WTC11 (cell line): ENCODE measurements around the gene CGRRF1. TPM values are rescaled to one million over a fixed set of nuclear protein-coding genes. Genes with fewer than 3 reads are reported as not detected.

Experiments
- ATAC-seq: fragments of 200-7000 bp; cut with Tn5 transposase; 2 replicates; pipeline ENCODE4 v1.10.0; 2021; ENCODE audit warnings: mild to moderate bottlenecking, moderate library complexity
- Bru-seq: library from RNA; stranded (reverse); fragments of 400-500 nt; gene quantifications from one replicate; lab custom pipeline; 2021; lab: Mats Ljungman, UMichigan
- CTCF ChIA-PET: fragments of 300-600 bp; sonication (Branson Sonifier 250); formaldehyde crosslinking; loops from one replicate; lab custom pipeline; 2021; ENCODE audit warnings: antibody characterized with exemption; lab: Charles Lee
- POLR2A ChIA-PET: fragments of 350-600 bp; sonication (Branson Sonifier 250); formaldehyde crosslinking; loops from one replicate; lab custom pipeline; 2021; ENCODE audit warnings: antibody characterized with exemption; lab: Charles Lee
- DNase-seq: peaks from one replicate; pipeline ENCODE4 v3.0.0; 2021; ENCODE audit warnings: low spot score
- H3K27ac Mint-ChIP-seq: 2 replicates; pipeline ENCODE4 v1.8.0; 2021; ENCODE audit warnings: mixed read lengths
- H3K27me3 Mint-ChIP-seq: 2 replicates; pipeline ENCODE4 v1.8.0; 2021; ENCODE audit warnings: low read depth, mild to moderate bottlenecking, moderate library complexity, mixed read lengths
- H3K36me3 Mint-ChIP-seq: 2 replicates; pipeline ENCODE4 v1.8.0; 2021; ENCODE audit warnings: mixed read lengths
- H3K4me1 Mint-ChIP-seq: 2 replicates; pipeline ENCODE4 v1.8.0; 2022; ENCODE audit warnings: mixed read lengths
- H3K4me3 Mint-ChIP-seq: 2 replicates; pipeline ENCODE4 v1.8.0; 2021; ENCODE audit warnings: mild to moderate bottlenecking, moderate library complexity, mixed read lengths
- H3K9me3 Mint-ChIP-seq: 2 replicates; pipeline ENCODE4 v1.8.0; 2021; ENCODE audit warnings: mixed read lengths
- ARID4B ChIP-seq: sonication (generic); formaldehyde crosslinking; IDR thresholded peaks from 2 replicates; pipeline ENCODE4 v1.8.0; 2023; ENCODE audit warnings: missing genetic modification reagents, mild to moderate bottlenecking, borderline replicate concordance
- E2F5 ChIP-seq: sonication (generic); formaldehyde crosslinking; IDR thresholded peaks from 2 replicates; pipeline ENCODE4 v1.8.1; 2022; ENCODE audit warnings: mild to moderate bottlenecking, moderate library complexity, missing genetic modification reagents
- EMX1 ChIP-seq: fragments of 250-450 bp; sonication (Bioruptor Pico); IDR thresholded peaks from 2 replicates; pipeline ENCODE4 v1.8.0; 2021; ENCODE audit warnings: mild to moderate bottlenecking
- ETV6 ChIP-seq: sonication (generic); formaldehyde crosslinking; IDR thresholded peaks from 2 replicates; pipeline ENCODE4 v1.8.1; 2022; ENCODE audit warnings: mild to moderate bottlenecking, missing genetic modification reagents
- FOXJ3 ChIP-seq: sonication (generic); formaldehyde crosslinking; IDR thresholded peaks from 2 replicates; pipeline ENCODE4 v1.9.0; 2021; ENCODE audit warnings: missing genetic modification reagents, mild to moderate bottlenecking, borderline replicate concordance
- FOXK1 ChIP-seq: sonication (generic); formaldehyde crosslinking; IDR thresholded peaks from 2 replicates; pipeline ENCODE4 v1.8.0; 2022; ENCODE audit warnings: mild to moderate bottlenecking, moderate library complexity, missing genetic modification reagents
- KAT7 ChIP-seq: sonication (generic); formaldehyde crosslinking; IDR thresholded peaks from 2 replicates; pipeline ENCODE4 v1.8.1; 2023; ENCODE audit warnings: missing genetic modification reagents, mild to moderate bottlenecking, borderline replicate concordance
- NFYB ChIP-seq: sonication (generic); formaldehyde crosslinking; conservative IDR thresholded peaks from 2 replicates; pipeline ENCODE4 v1.8.0; 2022; ENCODE audit warnings: low read depth, missing genetic modification reagents
- SMAD4 ChIP-seq: sonication (generic); formaldehyde crosslinking; IDR thresholded peaks from 2 replicates; pipeline ENCODE4 v1.8.0; 2022; ENCODE audit warnings: mild to moderate bottlenecking, missing genetic modification reagents
- SOX15 ChIP-seq: fragments of 250-450 bp; sonication (Bioruptor Pico); IDR thresholded peaks from 2 replicates; pipeline ENCODE4 v1.9.0; 2021; ENCODE audit warnings: mild to moderate bottlenecking
- TCF7 ChIP-seq: sonication (generic); formaldehyde crosslinking; IDR thresholded peaks from 2 replicates; pipeline ENCODE4 v1.8.0; 2022; ENCODE audit warnings: mild to moderate bottlenecking, low read depth, missing genetic modification reagents, moderate library complexity
- TEAD1 ChIP-seq: sonication (generic); formaldehyde crosslinking; IDR thresholded peaks from 2 replicates; pipeline ENCODE4 v1.8.0; 2022; ENCODE audit warnings: mild to moderate bottlenecking, missing genetic modification reagents
- ZNF121 ChIP-seq: sonication (generic); formaldehyde crosslinking; IDR thresholded peaks from 2 replicates; pipeline ENCODE4 v1.8.0; 2023; ENCODE audit warnings: missing genetic modification reagents
- ZNF416 ChIP-seq: fragments of 250-450 bp; sonication (Bioruptor Pico); IDR thresholded peaks from 2 replicates; pipeline ENCODE4 v1.9.0; 2021; ENCODE audit warnings: mild to moderate bottlenecking, inconsistent platforms
- ZNF423 ChIP-seq: fragments of 250-450 bp; sonication (Bioruptor Pico); IDR thresholded peaks from 2 replicates; pipeline ENCODE4 v2.1.2; 2022; ENCODE audit warnings: mild to moderate bottlenecking, moderate library complexity
- ZNF671 ChIP-seq: fragments of 250-450 bp; sonication (Bioruptor Pico); IDR thresholded peaks from 2 replicates; pipeline ENCODE4 v1.8.0; 2021; ENCODE audit warnings: mild to moderate bottlenecking
- long read RNA-seq, 3 experiments: library from RNA in 1 of 3; library from capped mRNA in 1 of 3; library from polyadenylated mRNA in 1 of 3; unstranded in 2 of 3; stranded (forward) in 1 of 3; transcript quantifications; one replicate each; pipeline ENCODE4 v2.0.0, GENCODE V29; 2021
- total RNA-seq: library from RNA; stranded (reverse); gene quantifications from 3 replicates; pipeline ENCODE4 v1.2.3, GENCODE V29; 2021
- TF ChIP-seq, protein P1 (sequence below): sonication (generic); formaldehyde crosslinking; conservative IDR thresholded peaks from 2 replicates; pipeline ENCODE4 v1.8.1; 2022; ENCODE audit warnings: mild to moderate bottlenecking, missing genetic modification reagents
- TF ChIP-seq, protein P2 (sequence below): sonication (generic); formaldehyde crosslinking; IDR thresholded peaks from 2 replicates; pipeline ENCODE4 v1.8.1; 2023; ENCODE audit warnings: mild to moderate bottlenecking, missing genetic modification reagents, moderate library complexity
- TF ChIP-seq, protein P3 (sequence below): sonication (generic); formaldehyde crosslinking; IDR thresholded peaks from 2 replicates; pipeline ENCODE4 v1.8.1; 2022; ENCODE audit warnings: low read depth, mild to moderate bottlenecking, moderate library complexity, missing genetic modification reagents, borderline replicate concordance
- TF ChIP-seq, protein P4 (sequence below): sonication (generic); formaldehyde crosslinking; IDR thresholded peaks from 2 replicates; pipeline ENCODE4 v1.8.0; 2022; ENCODE audit warnings: mild to moderate bottlenecking, missing genetic modification reagents

Gene CGRRF1, protein sequence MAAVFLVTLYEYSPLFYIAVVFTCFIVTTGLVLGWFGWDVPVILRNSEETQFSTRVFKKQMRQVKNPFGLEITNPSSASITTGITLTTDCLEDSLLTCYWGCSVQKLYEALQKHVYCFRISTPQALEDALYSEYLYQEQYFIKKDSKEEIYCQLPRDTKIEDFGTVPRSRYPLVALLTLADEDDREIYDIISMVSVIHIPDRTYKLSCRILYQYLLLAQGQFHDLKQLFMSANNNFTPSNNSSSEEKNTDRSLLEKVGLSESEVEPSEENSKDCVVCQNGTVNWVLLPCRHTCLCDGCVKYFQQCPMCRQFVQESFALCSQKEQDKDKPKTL
- 13.0 to 17.5 TPM (median 15.1 TPM) in 3 replicates for total RNA-seq
- Bru-seq, nascent RNA, result percentile 82 among the genes with signal in this experiment
- long read RNA-seq, experiment 1, transcript CGRRF1-201 (6 exons, 2,057 nt), result major isoform, 49 of 81 reads
- long read RNA-seq, experiment 1, partial matches to known transcripts, result 1 of 81 reads
- long read RNA-seq, experiment 1, other reads (novel, unspliced or antisense), result 29 of 81 reads
- long read RNA-seq, experiment 2, transcript CGRRF1-201 (6 exons, 2,057 nt), result major isoform, 8 of 20 reads
- long read RNA-seq, experiment 2, partial matches to known transcripts, result 3 of 20 reads
- long read RNA-seq, experiment 2, other reads (novel, unspliced or antisense), result 9 of 20 reads
- long read RNA-seq, experiment 3, transcript CGRRF1-201 (6 exons, 2,057 nt), result major isoform, 61 of 84 reads
- long read RNA-seq, experiment 3, partial matches to known transcripts, result 0 of 84 reads
- long read RNA-seq, experiment 3, other reads (novel, unspliced or antisense), result 20 of 84 reads

- CTCF ChIA-PET, result interaction anchor here (0.7 to 1.8 kb wide), 19 partner anchors 17 to 393 kb away, joined by 3 to 21 read pairs (median 4); partner anchors contain the start of genes GCH1, GMFB and SAMD4A
- H3K27me3 Mint-ChIP-seq, result peaks cover 6% of the 10 kb centered on the region
- POLR2A ChIA-PET, result interaction anchor here (0.6 to 0.9 kb wide), 7 partner anchors 16 to 425 kb away, joined by 3 to 7 read pairs (median 3); partner anchors contain the start of gene GMFB
- H3K4me3 Mint-ChIP-seq, result peak within 1 kb of the TSS; percentile 98
- ATAC-seq, result peak; percentile 99
- H3K9me3 Mint-ChIP-seq, result peaks cover 8% of the 10 kb centered on the region
- peak; percentile 98 for DNase-seq
- peak within 1 kb of the TSS; percentile 94 for H3K27ac Mint-ChIP-seq
- H3K36me3 Mint-ChIP-seq, result peaks cover 11% of the 10 kb centered on the region
- H3K4me1 Mint-ChIP-seq, result peaks cover 13% of the 10 kb centered on the region
- TF ChIP-seq FOXJ3 (CRISPR knock-in tag), result no peak
- TF ChIP-seq TEAD1 (CRISPR knock-in tag), result no peak
- TF ChIP-seq E2F5 (CRISPR knock-in tag), result no peak
- TF ChIP-seq, protein P1, sequence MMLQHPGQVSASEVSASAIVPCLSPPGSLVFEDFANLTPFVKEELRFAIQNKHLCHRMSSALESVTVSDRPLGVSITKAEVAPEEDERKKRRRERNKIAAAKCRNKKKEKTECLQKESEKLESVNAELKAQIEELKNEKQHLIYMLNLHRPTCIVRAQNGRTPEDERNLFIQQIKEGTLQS (CRISPR knock-in tag), result no peak
- TF ChIP-seq, protein P2, sequence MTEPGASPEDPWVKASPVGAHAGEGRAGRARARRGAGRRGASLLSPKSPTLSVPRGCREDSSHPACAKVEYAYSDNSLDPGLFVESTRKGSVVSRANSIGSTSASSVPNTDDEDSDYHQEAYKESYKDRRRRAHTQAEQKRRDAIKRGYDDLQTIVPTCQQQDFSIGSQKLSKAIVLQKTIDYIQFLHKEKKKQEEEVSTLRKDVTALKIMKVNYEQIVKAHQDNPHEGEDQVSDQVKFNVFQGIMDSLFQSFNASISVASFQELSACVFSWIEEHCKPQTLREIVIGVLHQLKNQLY, result no peak
- no peak for TF ChIP-seq ZNF423
- TF ChIP-seq TCF7 (CRISPR knock-in tag), result no peak
- no peak for TF ChIP-seq ARID4B
- peak; percentile 58 for TF ChIP-seq NFYB (CRISPR knock-in tag)
- no peak for TF ChIP-seq ZNF671
- TF ChIP-seq KAT7, result 0 out of 2 replicates have a peak, but pooled peaks have one; percentile 29
- no peak for TF ChIP-seq ZNF121 (CRISPR knock-in tag)
- TF ChIP-seq, protein P3, sequence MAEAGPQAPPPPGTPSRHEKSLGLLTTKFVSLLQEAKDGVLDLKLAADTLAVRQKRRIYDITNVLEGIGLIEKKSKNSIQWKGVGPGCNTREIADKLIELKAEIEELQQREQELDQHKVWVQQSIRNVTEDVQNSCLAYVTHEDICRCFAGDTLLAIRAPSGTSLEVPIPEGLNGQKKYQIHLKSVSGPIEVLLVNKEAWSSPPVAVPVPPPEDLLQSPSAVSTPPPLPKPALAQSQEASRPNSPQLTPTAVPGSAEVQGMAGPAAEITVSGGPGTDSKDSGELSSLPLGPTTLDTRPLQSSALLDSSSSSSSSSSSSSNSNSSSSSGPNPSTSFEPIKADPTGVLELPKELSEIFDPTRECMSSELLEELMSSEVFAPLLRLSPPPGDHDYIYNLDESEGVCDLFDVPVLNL (CRISPR knock-in tag), result no peak
- TF ChIP-seq, protein P4, sequence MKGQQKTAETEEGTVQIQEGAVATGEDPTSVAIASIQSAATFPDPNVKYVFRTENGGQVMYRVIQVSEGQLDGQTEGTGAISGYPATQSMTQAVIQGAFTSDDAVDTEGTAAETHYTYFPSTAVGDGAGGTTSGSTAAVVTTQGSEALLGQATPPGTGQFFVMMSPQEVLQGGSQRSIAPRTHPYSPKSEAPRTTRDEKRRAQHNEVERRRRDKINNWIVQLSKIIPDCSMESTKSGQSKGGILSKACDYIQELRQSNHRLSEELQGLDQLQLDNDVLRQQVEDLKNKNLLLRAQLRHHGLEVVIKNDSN, result no peak
- TF ChIP-seq SMAD4, result no peak
- TF ChIP-seq FOXK1 (CRISPR knock-in tag), result peak; percentile 40; the same call in 1 of the 2 replicates
- no peak for TF ChIP-seq ZNF416 (CRISPR knock-in tag)
- TF ChIP-seq SOX15 (CRISPR knock-in tag), result no peak
- TF ChIP-seq ETV6 (CRISPR knock-in tag), result 0 out of 2 replicates have a peak, but pooled peaks have one; percentile 53
- TF ChIP-seq EMX1 (CRISPR knock-in tag), result 0 out of 2 replicates have a peak, but pooled peaks have one; percentile 59
Observed at GRCh38 chr14:54509546-54510501, at the start of gene CGRRF1. CGRRF1 (plus strand) TSS chr14:54509906; CDS start chr14:54509960, 54 bp downstream.
